PC-9 (cell line): ENCODE results near the gene UBA7. TPM values are rescaled to one million over a fixed set of nuclear protein-coding genes. Genes with fewer than 3 reads are reported as not detected.

ENCODE experiments used
- BruUV-seq: library from RNA; stranded (reverse); fragments of 400-500 nt; replicated peaks from 2 replicates; lab custom pipeline; 2021; lab: Mats Ljungman, UMichigan
- CTCF ChIA-PET: fragments of 300-600 bp; sonication (Branson Sonifier 250); formaldehyde crosslinking; loops from one replicate; lab custom pipeline; 2022; ENCODE audit warnings: antibody characterized with exemption; lab: Charles Lee
- POLR2A ChIA-PET: fragments of 300-600 bp; sonication (Branson Sonifier 250); formaldehyde crosslinking; loops from one replicate; lab custom pipeline; 2022; ENCODE audit warnings: antibody characterized with exemption; ENCODE audit not compliant: unreplicated experiment; lab: Charles Lee
- DNase-seq, 2 experiments: peaks; one replicate each; pipeline versions ENCODE4 v3.0.0 to v3.0.0-alpha.2; 2015 to 2022; ENCODE audit warnings: mixed read lengths in 1 of 2
- H2AFZ ChIP-seq: fragments of 200-600 bp; sonication (generic); 2 replicates; pipeline ENCODE4 v1.8.1; 2017; ENCODE audit warnings: antibody characterized with exemption
- H3F3A ChIP-seq: fragments of 200-600 bp; sonication (generic); 2 replicates; pipeline ENCODE4 v1.8.1; 2017; ENCODE audit warnings: antibody characterized with exemption, mild to moderate bottlenecking, low read depth; ENCODE audit not compliant: insufficient read depth
- H3K27ac ChIP-seq: fragments of 200-600 bp; sonication (generic); 2 replicates; pipeline ENCODE4 v1.6.1; 2016; ENCODE audit warnings: mixed run types
- H3K27me3 ChIP-seq: fragments of 200-600 bp; sonication (generic); 2 replicates; pipeline ENCODE4 v1.6.1; 2016; ENCODE audit warnings: low read depth, mixed run types; ENCODE audit not compliant: insufficient read depth
- H3K36me3 ChIP-seq: fragments of 200-600 bp; sonication (generic); 2 replicates; pipeline ENCODE4 v1.6.1; 2016; ENCODE audit warnings: low read depth, mixed run types
- H3K4me1 ChIP-seq: fragments of 200-600 bp; sonication (generic); replicated peaks from 2 replicates; pipeline ENCODE4 v1.6.1; 2016; ENCODE audit warnings: mixed run types; ENCODE audit not compliant: insufficient read depth
- H3K4me2 ChIP-seq: fragments of 200-600 bp; sonication (generic); 2 replicates; pipeline ENCODE4 v1.6.1; 2017; ENCODE audit warnings: mixed run types
- H3K4me3 ChIP-seq: fragments of 200-600 bp; sonication (generic); 2 replicates; pipeline ENCODE4 v1.6.1; 2016; ENCODE audit warnings: mixed run types
- H3K79me2 ChIP-seq: fragments of 200-600 bp; sonication (generic); 2 replicates; pipeline ENCODE4 v1.6.1; 2017; ENCODE audit warnings: low read depth, mixed run types
- H3K9me2 ChIP-seq: fragments of 200-600 bp; sonication (generic); 2 replicates; pipeline ENCODE4 v1.8.1; 2017; ENCODE audit warnings: mild to moderate bottlenecking; ENCODE audit not compliant: insufficient read depth
- H3K9me3 ChIP-seq: fragments of 200-600 bp; sonication (generic); 2 replicates; pipeline ENCODE4 v1.8.1; 2016; ENCODE audit warnings: low read depth; ENCODE audit not compliant: insufficient read depth
- H4K20me1 ChIP-seq: fragments of 200-600 bp; sonication (generic); 2 replicates; pipeline ENCODE4 v1.8.1; 2017; ENCODE audit not compliant: insufficient read depth
- CTCF ChIP-seq: fragments of 200-600 bp; sonication (generic); conservative IDR thresholded peaks from 2 replicates; pipeline ENCODE4 v1.6.1; 2017; ENCODE audit warnings: mixed run types, antibody characterized with exemption, mild to moderate bottlenecking, moderate library complexity
- EZH2 ChIP-seq: fragments of 200-600 bp; sonication (generic); IDR thresholded peaks from 2 replicates; pipeline ENCODE4 v1.8.0; 2017; ENCODE audit warnings: antibody characterized with exemption, low read depth
- intact Hi-C: fragments of 100-400 bp; cut with micrococcal nuclease; formaldehyde crosslinking; loops from one replicate; pipeline ENCODE4 v1.10.0; 2022; ENCODE audit not compliant: unreplicated experiment
- total RNA-seq: library from RNA; stranded (reverse); gene quantifications from 2 replicates; pipeline ENCODE4 v1.2.3, GENCODE V29; 2021

Gene UBA7
- total RNA-seq, 1 experiment from 2014 or later, result 48.6 TPM

- BruUV-seq, result no TSS peak
- CTCF ChIA-PET, result no interaction called here
Measured at GRCh38 chr3:49793486-49794085, 20.2 kb downstream of the UBA7 start.

GRCh38 chr3:49792371-49793150 lies 21.2 kb downstream of the UBA7 start:
- no peaks in the 10 kb centered on the region for H3K9me3 ChIP-seq
- DNase-seq, result no peak
- BruUV-seq, result no TSS peak
- TF ChIP-seq CTCF (no peak), EZH2 (no peak)
- H3K4me1 ChIP-seq, result no peaks in the 10 kb centered on the region
- H4K20me1 ChIP-seq, result no peaks in the 10 kb centered on the region
- H3K36me3 ChIP-seq, result no peaks in the 10 kb centered on the region
- H2AFZ ChIP-seq, result no peak overlapping the region
- no peak overlapping the region for H3K4me3 ChIP-seq
- H3K79me2 ChIP-seq, result no peaks in the 10 kb centered on the region
- intact Hi-C loops, result no loop called here
- no peaks in the 10 kb centered on the region for H3F3A ChIP-seq
- CTCF ChIA-PET, result no interaction called here
- no peak overlapping the region for H3K4me2 ChIP-seq
- POLR2A ChIA-PET, result no interaction called here
- no peaks in the 10 kb centered on the region for H3K27me3 ChIP-seq
- H3K9me2 ChIP-seq, result no peaks in the 10 kb centered on the region
- H3K27ac ChIP-seq, result no peak overlapping the region

More at GRCh38 chr3:49793486-49794085, 20.2 kb downstream of the UBA7 start:
- Histone ChIP-seq H3K36me3 (no peaks in the 10 kb centered on the region), H3K4me3 (no peak overlapping the region), H4K20me1 (no peaks in the 10 kb centered on the region), H2AFZ (no peak overlapping the region), H3K79me2 (no peaks in the 10 kb centered on the region), H3K9me2 (no peaks in the 10 kb centered on the region), H3K27ac (no peak overlapping the region), H3K9me3 (no peaks in the 10 kb centered on the region), H3K27me3 (no peaks in the 10 kb centered on the region), H3K4me1 (no peaks in the 10 kb centered on the region), H3F3A (no peaks in the 10 kb centered on the region), H3K4me2 (no peak overlapping the region)
- POLR2A ChIA-PET, result no interaction called here
- intact Hi-C loops, result no loop called here
- TF ChIP-seq CTCF (no peak), EZH2 (no peak)
- DNase-seq, result no peak

GRCh38 chr3:49791571-49791970 lies 22.2 kb downstream of the UBA7 start:
- H3K9me2 ChIP-seq, result no peaks in the 10 kb centered on the region
- DNase-seq, result no peak
- no peak for TF ChIP-seq CTCF
- no peak for TF ChIP-seq EZH2
- H3K4me3 ChIP-seq, result no peak overlapping the region
- no peaks in the 10 kb centered on the region for H3K79me2 ChIP-seq
- no peaks in the 10 kb centered on the region for H4K20me1 ChIP-seq
- H3K4me1 ChIP-seq, result peaks cover 7% of the 10 kb centered on the region; the same call in 1 of the 2 replicates
- H3F3A ChIP-seq, result no peaks in the 10 kb centered on the region
- H3K36me3 ChIP-seq, result no peaks in the 10 kb centered on the region
- no peak overlapping the region for H2AFZ ChIP-seq
- BruUV-seq, result no TSS peak
- intact Hi-C loops, result no loop called here
- ChIA-PET CTCF (no interaction called here), POLR2A (no interaction called here)
- no peak overlapping the region for H3K27ac ChIP-seq
- H3K27me3 ChIP-seq, result no peaks in the 10 kb centered on the region
- no peak overlapping the region for H3K4me2 ChIP-seq
- H3K9me3 ChIP-seq, result no peaks in the 10 kb centered on the region
